Smooth muscle cell (in vitro differentiated cells): Measurements from ENCODE around the gene ING2. TPM values are rescaled to one million over a fixed set of nuclear protein-coding genes. Genes with fewer than 3 reads are reported as not detected.

Experiments used
- DNase-seq: peaks from one replicate; lab custom pipeline; 2025; ENCODE audit not compliant: unreplicated experiment; lab: John Stamatoyannopoulos, UW
- H2AFZ ChIP-seq: fragments of 200-600 bp; sonication (generic); 2 replicates; pipeline ENCODE4 v1.6.0; 2016; ENCODE audit warnings: antibody characterized with exemption, low read depth, mild to moderate bottlenecking
- H3F3A ChIP-seq: fragments of 200-600 bp; sonication (generic); 2 replicates; pipeline ENCODE4 v1.6.0; 2017; ENCODE audit warnings: antibody characterized with exemption, low read depth
- H3K27ac ChIP-seq: fragments of 200-600 bp; sonication (generic); 2 replicates; pipeline ENCODE4 v1.5.1; 2016; ENCODE audit warnings: low read depth, mild to moderate bottlenecking
- H3K27me3 ChIP-seq: fragments of 200-600 bp; sonication (generic); 2 replicates; pipeline ENCODE4 v1.6.1; 2016; ENCODE audit warnings: low read depth, mild to moderate bottlenecking
- H3K36me3 ChIP-seq: fragments of 200-600 bp; sonication (generic); 2 replicates; pipeline ENCODE4 v1.5.1; 2016; ENCODE audit warnings: low read depth
- H3K4me1 ChIP-seq: fragments of 200-600 bp; sonication (generic); 2 replicates; pipeline ENCODE4 v1.5.1; 2016; ENCODE audit warnings: low read depth
- H3K4me2 ChIP-seq: fragments of 200-600 bp; sonication (generic); 2 replicates; pipeline ENCODE4 v1.6.0; 2016; ENCODE audit warnings: mild to moderate bottlenecking
- H3K4me3 ChIP-seq: fragments of 200-600 bp; sonication (generic); 2 replicates; pipeline ENCODE4 v1.5.1; 2016; ENCODE audit warnings: mild to moderate bottlenecking
- H3K79me2 ChIP-seq: fragments of 200-600 bp; sonication (generic); 2 replicates; pipeline ENCODE4 v1.6.0; 2016; ENCODE audit warnings: low read depth, mild to moderate bottlenecking
- H3K9ac ChIP-seq: fragments of 200-600 bp; sonication (generic); 2 replicates; pipeline ENCODE4 v1.6.0; 2016; ENCODE audit warnings: low read depth
- H3K9me3 ChIP-seq: fragments of 200-600 bp; sonication (generic); replicated peaks from 2 replicates; pipeline ENCODE4 v1.5.1; 2016; ENCODE audit warnings: low read depth
- H4K20me1 ChIP-seq: fragments of 200-600 bp; sonication (generic); 2 replicates; pipeline ENCODE4 v1.6.0; 2016; ENCODE audit warnings: low read depth
- WGBS: methylation state at CpG from one replicate; pipeline ENCODE4 v1.1.7; 2016; ENCODE audit warnings: low lambda C conversion rate; 5-methylcytosine and 5-hydroxymethylcytosine counted together
- polyA plus RNA-seq: library from polyadenylated mRNA; unstranded; fragments of >200 nt; fragmentation: Nextera tagmentation; extraction: Ambion mirVana; gene quantifications from 2 replicates; pipeline ENCODE4 v1.2.1, GENCODE V29; 2016
- total RNA-seq: library from RNA; depleted of rRNA; stranded (reverse); fragments of >200 nt; gene quantifications from 2 replicates; pipeline ENCODE4 v1.2.3, GENCODE V29; 2014
- TF ChIP-seq, protein P1 (sequence below): fragments of 200-600 bp; sonication (generic); IDR thresholded peaks from 2 replicates; pipeline ENCODE4 v1.5.1; 2017; ENCODE audit warnings: borderline replicate concordance, mild to moderate bottlenecking, antibody characterized with exemption; ENCODE audit not compliant: insufficient read depth, poor library complexity, severe bottlenecking

The ING2 gene
- total and polyA plus RNA-seq, 2 experiments from 2014 or later, result 16.3 to 30.1 TPM

DNA sequence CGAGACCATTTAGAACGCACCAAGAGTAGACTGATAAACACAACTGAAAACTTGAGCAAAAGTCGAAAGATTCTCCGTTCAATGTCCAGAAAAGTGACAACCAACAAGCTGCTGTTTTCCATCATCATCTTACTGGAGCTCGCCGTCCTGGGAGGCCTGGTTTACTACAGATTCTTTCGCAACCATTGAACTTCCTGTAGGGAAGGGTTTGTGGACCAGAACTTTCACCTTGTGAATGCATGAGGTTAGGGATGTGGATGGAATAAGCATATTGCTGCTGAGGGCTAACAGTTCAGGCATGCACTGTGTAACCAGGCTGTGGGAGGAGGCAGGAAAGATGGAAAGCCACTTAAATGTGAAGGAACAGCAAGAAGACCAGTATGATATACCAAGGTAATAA is 20.9 kb upstream of the ING2 start:
- H3K4me2 ChIP-seq, result no peak overlapping the region
- DNase-seq, result no peak
- H3K27ac ChIP-seq, result no peak overlapping the region
- 86% methylated on average over 7 of the region's 7 CpGs for WGBS
- no peaks in the 10 kb centered on the region for H3K9me3 ChIP-seq
- no peak overlapping the region for H3K9ac ChIP-seq
- no peaks in the 10 kb centered on the region for H3K36me3 ChIP-seq
- no peaks in the 10 kb centered on the region for H3F3A ChIP-seq
- no peaks in the 10 kb centered on the region for H3K27me3 ChIP-seq
- no peaks in the 10 kb centered on the region for H4K20me1 ChIP-seq
- H2AFZ ChIP-seq, result no peak overlapping the region
- TF ChIP-seq, protein P1, sequence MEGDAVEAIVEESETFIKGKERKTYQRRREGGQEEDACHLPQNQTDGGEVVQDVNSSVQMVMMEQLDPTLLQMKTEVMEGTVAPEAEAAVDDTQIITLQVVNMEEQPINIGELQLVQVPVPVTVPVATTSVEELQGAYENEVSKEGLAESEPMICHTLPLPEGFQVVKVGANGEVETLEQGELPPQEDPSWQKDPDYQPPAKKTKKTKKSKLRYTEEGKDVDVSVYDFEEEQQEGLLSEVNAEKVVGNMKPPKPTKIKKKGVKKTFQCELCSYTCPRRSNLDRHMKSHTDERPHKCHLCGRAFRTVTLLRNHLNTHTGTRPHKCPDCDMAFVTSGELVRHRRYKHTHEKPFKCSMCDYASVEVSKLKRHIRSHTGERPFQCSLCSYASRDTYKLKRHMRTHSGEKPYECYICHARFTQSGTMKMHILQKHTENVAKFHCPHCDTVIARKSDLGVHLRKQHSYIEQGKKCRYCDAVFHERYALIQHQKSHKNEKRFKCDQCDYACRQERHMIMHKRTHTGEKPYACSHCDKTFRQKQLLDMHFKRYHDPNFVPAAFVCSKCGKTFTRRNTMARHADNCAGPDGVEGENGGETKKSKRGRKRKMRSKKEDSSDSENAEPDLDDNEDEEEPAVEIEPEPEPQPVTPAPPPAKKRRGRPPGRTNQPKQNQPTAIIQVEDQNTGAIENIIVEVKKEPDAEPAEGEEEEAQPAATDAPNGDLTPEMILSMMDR, result no peak
- H3K4me3 ChIP-seq, result no peak overlapping the region
- no peaks in the 10 kb centered on the region for H3K4me1 ChIP-seq
- no peaks in the 10 kb centered on the region for H3K79me2 ChIP-seq

DNA sequence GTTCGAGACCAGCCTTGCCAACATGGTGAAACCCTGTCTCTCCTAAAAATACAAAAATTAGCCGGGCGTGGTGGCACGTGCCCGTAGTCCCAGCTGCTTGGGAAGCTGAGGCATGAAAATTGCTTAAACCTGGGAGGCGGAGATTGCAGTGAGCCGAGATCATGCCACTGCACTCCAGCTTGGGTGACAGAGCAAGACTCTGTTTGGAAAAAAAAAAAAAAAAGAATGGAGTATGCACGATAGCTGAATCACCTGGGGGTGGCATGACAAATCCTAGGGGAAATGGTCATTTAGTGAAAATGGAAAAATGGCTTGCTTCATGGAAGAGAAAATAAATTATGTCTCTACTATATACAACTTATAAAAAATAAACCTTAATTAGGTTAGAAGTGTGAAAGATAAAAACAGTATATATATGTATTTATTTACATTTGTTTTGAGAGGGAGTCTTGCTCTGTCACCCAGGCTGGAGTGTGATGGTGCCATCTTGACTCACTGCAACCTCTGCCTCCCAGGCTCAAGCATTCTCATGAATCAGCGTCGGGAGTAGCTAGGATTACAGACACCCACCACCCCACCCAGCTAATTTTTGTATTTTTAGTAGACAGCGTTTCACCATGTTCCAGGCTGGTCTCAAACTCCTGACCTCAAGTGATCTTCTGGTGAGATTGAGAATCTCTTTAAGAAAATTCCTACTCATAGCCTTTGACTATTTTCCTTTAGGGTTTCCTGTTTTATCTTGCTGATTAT is 19.3 kb upstream of the ING2 start:
- H3K4me2 ChIP-seq, result no peak overlapping the region
- 73% methylated on average over 11 of the region's 11 CpGs for WGBS
- no peaks in the 10 kb centered on the region for H3F3A ChIP-seq
- no peak overlapping the region for H3K4me3 ChIP-seq
- H3K9ac ChIP-seq, result no peak overlapping the region
- H3K27ac ChIP-seq, result no peak overlapping the region
- TF ChIP-seq, protein P1, result no peak
- H3K27me3 ChIP-seq, result no peaks in the 10 kb centered on the region
- H3K9me3 ChIP-seq, result no peaks in the 10 kb centered on the region
- H2AFZ ChIP-seq, result no peak overlapping the region
- H3K36me3 ChIP-seq, result no peaks in the 10 kb centered on the region
- H3K4me1 ChIP-seq, result no peaks in the 10 kb centered on the region
- no peaks in the 10 kb centered on the region for H3K79me2 ChIP-seq
- DNase-seq, result no peak
- H4K20me1 ChIP-seq, result no peaks in the 10 kb centered on the region

DNA sequence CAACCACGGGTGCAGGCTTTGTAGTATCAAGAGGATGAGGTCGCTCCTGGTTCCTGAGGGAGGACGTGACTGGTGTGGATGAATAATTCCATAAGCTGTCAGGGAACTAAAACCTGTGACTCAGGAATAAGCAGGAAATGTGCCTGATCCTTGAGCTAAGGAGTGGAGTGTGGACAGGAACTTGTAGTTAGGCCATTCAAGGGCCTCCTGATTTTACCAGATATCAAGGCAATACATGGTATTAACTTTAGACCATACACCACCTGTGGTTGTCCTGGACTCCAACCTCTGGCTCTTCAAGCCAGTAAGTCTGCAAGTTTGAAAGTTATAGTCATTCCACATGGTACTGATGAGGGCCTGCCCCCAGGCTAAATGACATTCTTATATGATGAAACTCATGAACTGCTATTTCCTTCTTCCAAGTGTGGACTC is 12.1 kb upstream of the ING2 start:
- Histone ChIP-seq H3K27me3 (no peaks in the 10 kb centered on the region), H4K20me1 (no peaks in the 10 kb centered on the region), H3K9ac (no peak overlapping the region), H3K4me2 (no peak overlapping the region), H3K4me1 (no peaks in the 10 kb centered on the region), H2AFZ (no peak overlapping the region), H3F3A (no peaks in the 10 kb centered on the region), H3K79me2 (no peaks in the 10 kb centered on the region), H3K36me3 (no peaks in the 10 kb centered on the region), H3K4me3 (no peak overlapping the region), H3K27ac (peak overlapping the region; percentile 37), H3K9me3 (no peaks in the 10 kb centered on the region)
- no peak for DNase-seq
- TF ChIP-seq, protein P1, result no peak
- WGBS, result 67% methylated on average over 3 of the region's 3 CpGs

DNA sequence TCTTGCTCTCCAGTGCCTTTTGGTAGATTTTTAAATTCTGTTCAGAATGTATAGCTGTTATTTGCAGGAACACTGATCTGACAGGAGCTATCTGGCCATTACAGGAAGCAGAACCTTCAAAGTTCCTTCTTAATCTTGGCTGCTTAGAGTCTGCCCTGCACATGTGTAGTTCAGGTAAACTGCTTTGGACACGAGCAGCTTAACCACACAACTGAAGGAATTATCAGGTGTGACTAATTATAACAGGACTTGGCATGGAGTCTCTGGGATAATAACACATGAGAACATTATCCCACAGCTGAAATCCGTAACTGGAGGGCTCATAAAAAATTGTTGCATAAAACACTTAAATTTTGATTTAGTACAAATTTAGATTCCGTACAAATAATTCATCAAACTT is 11.6 kb upstream of the ING2 start:
- no peaks in the 10 kb centered on the region for H3K4me1 ChIP-seq
- 76% methylated on average over 3 of the region's 3 CpGs for WGBS
- no peak overlapping the region for H2AFZ ChIP-seq
- no peaks in the 10 kb centered on the region for H3K9me3 ChIP-seq
- no peaks in the 10 kb centered on the region for H3F3A ChIP-seq
- H3K4me3 ChIP-seq, result no peak overlapping the region
- H4K20me1 ChIP-seq, result no peaks in the 10 kb centered on the region
- TF ChIP-seq, protein P1, result no peak
- no peaks in the 10 kb centered on the region for H3K27me3 ChIP-seq
- H3K36me3 ChIP-seq, result no peaks in the 10 kb centered on the region
- DNase-seq, result no peak
- peak overlapping the region; percentile 21 for H3K27ac ChIP-seq
- no peak overlapping the region for H3K9ac ChIP-seq
- no peaks in the 10 kb centered on the region for H3K79me2 ChIP-seq
- no peak overlapping the region for H3K4me2 ChIP-seq
